Measurements from ENCODE around the gene GABRR1. TPM values are rescaled to one million over a fixed set of nuclear protein-coding genes. Genes with fewer than 3 reads are reported as not detected.
A peak's percentile ranks its signal among the peaks of the same experiment; 100 is the strongest.

GABRR1 gene
- total and polyA plus RNA-seq, 2 experiments from 2014 or later = 0.14 to 0.37 TPM

DNA sequence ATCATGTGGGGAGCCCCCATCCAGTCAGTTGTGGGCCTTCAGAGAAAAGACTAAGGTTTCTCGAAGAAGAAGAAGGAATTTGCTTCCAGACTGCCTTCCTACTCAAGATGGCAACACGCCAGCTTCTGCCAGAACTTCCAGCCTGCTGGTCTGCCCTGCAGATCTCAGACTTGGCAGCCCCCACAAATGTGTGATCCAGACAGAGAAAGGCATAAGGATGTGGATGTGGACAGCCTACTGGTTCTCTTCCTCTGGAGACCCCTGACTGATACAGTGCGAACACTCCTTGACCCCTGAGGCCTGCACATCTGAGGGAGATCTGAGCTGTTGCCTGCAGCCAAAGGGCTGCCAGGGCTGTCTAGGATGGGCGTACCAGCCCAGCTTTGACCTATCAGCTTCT is 8.6 kb downstream of the GABRR1 start (continued):
- TF ChIP-seq, protein P1, sequence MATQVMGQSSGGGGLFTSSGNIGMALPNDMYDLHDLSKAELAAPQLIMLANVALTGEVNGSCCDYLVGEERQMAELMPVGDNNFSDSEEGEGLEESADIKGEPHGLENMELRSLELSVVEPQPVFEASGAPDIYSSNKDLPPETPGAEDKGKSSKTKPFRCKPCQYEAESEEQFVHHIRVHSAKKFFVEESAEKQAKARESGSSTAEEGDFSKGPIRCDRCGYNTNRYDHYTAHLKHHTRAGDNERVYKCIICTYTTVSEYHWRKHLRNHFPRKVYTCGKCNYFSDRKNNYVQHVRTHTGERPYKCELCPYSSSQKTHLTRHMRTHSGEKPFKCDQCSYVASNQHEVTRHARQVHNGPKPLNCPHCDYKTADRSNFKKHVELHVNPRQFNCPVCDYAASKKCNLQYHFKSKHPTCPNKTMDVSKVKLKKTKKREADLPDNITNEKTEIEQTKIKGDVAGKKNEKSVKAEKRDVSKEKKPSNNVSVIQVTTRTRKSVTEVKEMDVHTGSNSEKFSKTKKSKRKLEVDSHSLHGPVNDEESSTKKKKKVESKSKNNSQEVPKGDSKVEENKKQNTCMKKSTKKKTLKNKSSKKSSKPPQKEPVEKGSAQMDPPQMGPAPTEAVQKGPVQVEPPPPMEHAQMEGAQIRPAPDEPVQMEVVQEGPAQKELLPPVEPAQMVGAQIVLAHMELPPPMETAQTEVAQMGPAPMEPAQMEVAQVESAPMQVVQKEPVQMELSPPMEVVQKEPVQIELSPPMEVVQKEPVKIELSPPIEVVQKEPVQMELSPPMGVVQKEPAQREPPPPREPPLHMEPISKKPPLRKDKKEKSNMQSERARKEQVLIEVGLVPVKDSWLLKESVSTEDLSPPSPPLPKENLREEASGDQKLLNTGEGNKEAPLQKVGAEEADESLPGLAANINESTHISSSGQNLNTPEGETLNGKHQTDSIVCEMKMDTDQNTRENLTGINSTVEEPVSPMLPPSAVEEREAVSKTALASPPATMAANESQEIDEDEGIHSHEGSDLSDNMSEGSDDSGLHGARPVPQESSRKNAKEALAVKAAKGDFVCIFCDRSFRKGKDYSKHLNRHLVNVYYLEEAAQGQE (IDR thresholded peaks at IDR 0.05; ENCODE audit: unreplicated experiment) = no peak
- TF ChIP-seq EZH2 (IDR thresholded peaks at IDR 0.05; ENCODE audit: low read depth, unreplicated experiment) = no peak
- no peak for TF ChIP-seq POLR2AphosphoS5 (IDR thresholded peaks at IDR 0.05; ENCODE audit: low read depth)

DNA sequence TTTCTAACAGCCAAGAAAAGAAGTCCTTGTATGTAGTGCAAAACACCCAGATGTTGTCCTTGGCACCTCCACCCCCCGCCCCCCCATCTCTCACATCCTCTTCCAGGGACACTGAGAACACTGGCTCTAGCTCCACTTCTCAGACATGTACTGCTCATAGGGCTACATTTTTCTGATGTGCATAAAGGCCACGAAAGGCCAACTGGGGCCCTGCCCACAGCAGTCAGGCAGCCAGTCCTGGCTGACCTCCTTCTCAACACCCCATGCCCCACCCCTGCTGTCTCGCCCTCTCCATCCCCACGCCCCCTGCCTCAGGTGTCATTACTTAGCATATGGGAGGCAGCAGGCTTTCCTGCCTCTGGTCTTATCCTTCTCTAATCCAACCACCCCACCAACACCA is 11.3 kb downstream of the GABRR1 start:
- DNase-seq (ENCODE audit: low spot score) (no peak), ATAC-seq (peak; percentile 69)
- Mint-ChIP-seq H3K36me3 (ENCODE audit: low read depth) (no peaks in the 10 kb centered on the region), H3K4me3 (no peak overlapping the region), H3K9me3 (no peaks in the 10 kb centered on the region), H3K27me3 (ENCODE audit: insufficient read depth, low read depth, poor library complexity) (peaks cover 9% of the 10 kb centered on the region), H3K27ac (no peak overlapping the region), H3K4me1 (peaks cover 13% of the 10 kb centered on the region)
- H3K4me1 ChIP-seq (ENCODE audit: insufficient read depth) = no peaks in the 10 kb centered on the region
- H3K79me2 ChIP-seq (replicated peaks; ENCODE audit: insufficient read depth) = no peaks in the 10 kb centered on the region
- H2AFZ ChIP-seq = no peak overlapping the region
- no peaks in the 10 kb centered on the region for H3F3A ChIP-seq (replicated peaks; ENCODE audit: low read depth)
- H3K36me3 ChIP-seq (ENCODE audit: insufficient read depth) = no peaks in the 10 kb centered on the region
- no peak overlapping the region for H3K4me2 ChIP-seq
- H3K9me2 ChIP-seq (ENCODE audit: insufficient read depth) = no peaks in the 10 kb centered on the region
- no peaks in the 10 kb centered on the region for H4K20me1 ChIP-seq (replicated peaks; ENCODE audit: insufficient read depth)
- H3K4me3 ChIP-seq = no peak overlapping the region
- no peaks in the 10 kb centered on the region for H3K27me3 ChIP-seq (ENCODE audit: insufficient read depth)
- TF ChIP-seq, protein P2, sequence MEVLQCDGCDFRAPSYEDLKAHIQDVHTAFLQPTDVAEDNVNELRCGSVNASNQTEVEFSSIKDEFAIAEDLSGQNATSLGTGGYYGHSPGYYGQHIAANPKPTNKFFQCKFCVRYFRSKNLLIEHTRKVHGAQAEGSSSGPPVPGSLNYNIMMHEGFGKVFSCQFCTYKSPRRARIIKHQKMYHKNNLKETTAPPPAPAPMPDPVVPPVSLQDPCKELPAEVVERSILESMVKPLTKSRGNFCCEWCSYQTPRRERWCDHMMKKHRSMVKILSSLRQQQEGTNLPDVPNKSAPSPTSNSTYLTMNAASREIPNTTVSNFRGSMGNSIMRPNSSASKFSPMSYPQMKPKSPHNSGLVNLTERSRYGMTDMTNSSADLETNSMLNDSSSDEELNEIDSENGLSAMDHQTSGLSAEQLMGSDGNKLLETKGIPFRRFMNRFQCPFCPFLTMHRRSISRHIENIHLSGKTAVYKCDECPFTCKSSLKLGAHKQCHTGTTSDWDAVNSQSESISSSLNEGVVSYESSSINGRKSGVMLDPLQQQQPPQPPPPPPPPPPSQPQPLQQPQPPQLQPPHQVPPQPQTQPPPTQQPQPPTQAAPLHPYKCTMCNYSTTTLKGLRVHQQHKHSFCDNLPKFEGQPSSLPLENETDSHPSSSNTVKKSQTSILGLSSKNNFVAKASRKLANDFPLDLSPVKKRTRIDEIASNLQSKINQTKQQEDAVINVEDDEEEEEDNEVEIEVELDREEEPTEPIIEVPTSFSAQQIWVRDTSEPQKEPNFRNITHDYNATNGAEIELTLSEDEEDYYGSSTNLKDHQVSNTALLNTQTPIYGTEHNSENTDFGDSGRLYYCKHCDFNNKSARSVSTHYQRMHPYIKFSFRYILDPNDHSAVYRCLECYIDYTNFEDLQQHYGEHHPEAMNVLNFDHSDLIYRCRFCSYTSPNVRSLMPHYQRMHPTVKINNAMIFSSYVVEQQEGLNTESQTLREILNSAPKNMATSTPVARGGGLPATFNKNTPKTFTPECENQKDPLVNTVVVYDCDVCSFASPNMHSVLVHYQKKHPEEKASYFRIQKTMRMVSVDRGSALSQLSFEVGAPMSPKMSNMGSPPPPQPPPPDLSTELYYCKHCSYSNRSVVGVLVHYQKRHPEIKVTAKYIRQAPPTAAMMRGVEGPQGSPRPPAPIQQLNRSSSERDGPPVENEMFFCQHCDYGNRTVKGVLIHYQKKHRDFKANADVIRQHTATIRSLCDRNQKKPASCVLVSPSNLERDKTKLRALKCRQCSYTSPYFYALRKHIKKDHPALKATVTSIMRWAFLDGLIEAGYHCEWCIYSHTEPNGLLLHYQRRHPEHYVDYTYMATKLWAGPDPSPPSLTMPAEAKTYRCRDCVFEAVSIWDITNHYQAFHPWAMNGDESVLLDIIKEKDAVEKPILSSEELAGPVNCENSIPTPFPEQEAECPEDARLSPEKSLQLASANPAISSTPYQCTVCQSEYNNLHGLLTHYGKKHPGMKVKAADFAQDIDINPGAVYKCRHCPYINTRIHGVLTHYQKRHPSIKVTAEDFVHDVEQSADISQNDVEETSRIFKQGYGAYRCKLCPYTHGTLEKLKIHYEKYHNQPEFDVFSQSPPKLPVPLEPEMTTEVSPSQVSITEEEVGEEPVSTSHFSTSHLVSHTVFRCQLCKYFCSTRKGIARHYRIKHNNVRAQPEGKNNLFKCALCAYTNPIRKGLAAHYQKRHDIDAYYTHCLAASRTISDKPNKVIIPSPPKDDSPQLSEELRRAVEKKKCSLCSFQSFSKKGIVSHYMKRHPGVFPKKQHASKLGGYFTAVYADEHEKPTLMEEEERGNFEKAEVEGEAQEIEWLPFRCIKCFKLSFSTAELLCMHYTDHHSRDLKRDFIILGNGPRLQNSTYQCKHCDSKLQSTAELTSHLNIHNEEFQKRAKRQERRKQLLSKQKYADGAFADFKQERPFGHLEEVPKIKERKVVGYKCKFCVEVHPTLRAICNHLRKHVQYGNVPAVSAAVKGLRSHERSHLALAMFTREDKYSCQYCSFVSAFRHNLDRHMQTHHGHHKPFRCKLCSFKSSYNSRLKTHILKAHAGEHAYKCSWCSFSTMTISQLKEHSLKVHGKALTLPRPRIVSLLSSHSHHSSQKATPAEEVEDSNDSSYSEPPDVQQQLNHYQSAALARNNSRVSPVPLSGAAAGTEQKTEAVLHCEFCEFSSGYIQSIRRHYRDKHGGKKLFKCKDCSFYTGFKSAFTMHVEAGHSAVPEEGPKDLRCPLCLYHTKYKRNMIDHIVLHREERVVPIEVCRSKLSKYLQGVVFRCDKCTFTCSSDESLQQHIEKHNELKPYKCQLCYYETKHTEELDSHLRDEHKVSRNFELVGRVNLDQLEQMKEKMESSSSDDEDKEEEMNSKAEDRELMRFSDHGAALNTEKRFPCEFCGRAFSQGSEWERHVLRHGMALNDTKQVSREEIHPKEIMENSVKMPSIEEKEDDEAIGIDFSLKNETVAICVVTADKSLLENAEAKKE (CRISPR knock-in tag; IDR thresholded peaks at IDR 0.05) = no peak
- no peak for TF ChIP-seq NANOG (IDR thresholded peaks at IDR 0.05; ENCODE audit: borderline replicate concordance)
- no peak for TF ChIP-seq POLR2AphosphoS5 (IDR thresholded peaks at IDR 0.05; ENCODE audit: low read depth)
- TF ChIP-seq STAT1 (IDR thresholded peaks at IDR 0.05; ENCODE audit: unreplicated experiment) = no peak
- TF ChIP-seq, protein P3, sequence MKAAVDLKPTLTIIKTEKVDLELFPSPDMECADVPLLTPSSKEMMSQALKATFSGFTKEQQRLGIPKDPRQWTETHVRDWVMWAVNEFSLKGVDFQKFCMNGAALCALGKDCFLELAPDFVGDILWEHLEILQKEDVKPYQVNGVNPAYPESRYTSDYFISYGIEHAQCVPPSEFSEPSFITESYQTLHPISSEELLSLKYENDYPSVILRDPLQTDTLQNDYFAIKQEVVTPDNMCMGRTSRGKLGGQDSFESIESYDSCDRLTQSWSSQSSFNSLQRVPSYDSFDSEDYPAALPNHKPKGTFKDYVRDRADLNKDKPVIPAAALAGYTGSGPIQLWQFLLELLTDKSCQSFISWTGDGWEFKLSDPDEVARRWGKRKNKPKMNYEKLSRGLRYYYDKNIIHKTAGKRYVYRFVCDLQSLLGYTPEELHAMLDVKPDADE (IDR thresholded peaks at IDR 0.05) = no peak
- no peak overlapping the region for H3K27ac ChIP-seq (ENCODE audit: low read depth)
